ES-I3 (cell line): ENCODE data around the gene GABRE.
"Not testable (repeated sequence)": the region's sequence is repeated elsewhere in the genome, so short reads cannot be mapped to it uniquely, and the experiment has no call there.

Experiments used
- H3K36me3 ChIP-seq: 2 replicates; pipeline ENCODE4 v1.6.1; 2013; ENCODE audit warnings: mild to moderate bottlenecking, low read length, control low read depth, moderate library complexity; ENCODE audit not compliant: insufficient read depth
- H3K4me1 ChIP-seq: 2 replicates; pipeline ENCODE4 v1.6.1; 2013; ENCODE audit warnings: mild to moderate bottlenecking, control low read depth, low read length; ENCODE audit not compliant: insufficient read depth
- H3K9ac ChIP-seq: 2 replicates; pipeline ENCODE4 v1.6.1; 2013; ENCODE audit warnings: low read depth, mild to moderate bottlenecking, low read length, moderate library complexity
- H3K9me3 ChIP-seq: 2 replicates; pipeline ENCODE4 v1.6.1; 2013; ENCODE audit warnings: mild to moderate bottlenecking, low read length, moderate library complexity; ENCODE audit not compliant: control insufficient read depth, insufficient read depth

GABRE gene

GRCh38 chrX:151929126-151929525 is 45.4 kb downstream of the GABRE start:
- Histone ChIP-seq H3K36me3 (no peaks in the 10 kb centered on the region), H3K9me3 (no peaks in the 10 kb centered on the region), H3K4me1 (peaks cover 4% of the 10 kb centered on the region; the same call in 1 of the 2 replicates), H3K9ac (no peak overlapping the region)

- Histone ChIP-seq H3K36me3 (no peaks in the 10 kb centered on the region), H3K9me3 (no peaks in the 10 kb centered on the region), H3K9ac (no peak overlapping the region), H3K4me1 (peaks cover 4% of the 10 kb centered on the region; the same call in 1 of the 2 replicates)
Observed at GRCh38 chrX:151923648-151924047, 50.8 kb downstream of the GABRE start.

DNA sequence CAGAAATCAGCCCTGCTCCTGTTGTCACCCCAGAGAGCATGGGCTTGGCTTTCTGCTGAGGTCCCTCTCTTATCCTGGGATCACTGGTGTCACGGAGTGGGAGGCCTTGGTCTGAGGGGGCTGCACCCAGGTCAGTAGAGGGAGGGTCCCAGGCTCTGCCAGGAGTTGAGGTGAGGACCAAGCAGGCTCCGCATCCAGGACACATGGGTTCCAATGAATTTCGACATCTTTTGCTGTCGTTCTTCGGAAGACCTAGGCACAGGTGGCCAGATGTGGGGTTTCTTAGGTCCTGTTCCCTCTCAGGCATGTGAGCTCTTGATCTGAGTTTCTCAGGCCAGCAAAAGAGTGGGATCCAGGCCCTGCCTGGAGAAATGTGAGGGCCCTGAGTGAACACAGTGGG is 51.8 kb downstream of the GABRE start:
- Histone ChIP-seq H3K9ac (no peak overlapping the region), H3K9me3 (no peaks in the 10 kb centered on the region), H3K36me3 (no peaks in the 10 kb centered on the region), H3K4me1 (peaks cover 1% of the 10 kb centered on the region; the same call in 1 of the 2 replicates)

DNA sequence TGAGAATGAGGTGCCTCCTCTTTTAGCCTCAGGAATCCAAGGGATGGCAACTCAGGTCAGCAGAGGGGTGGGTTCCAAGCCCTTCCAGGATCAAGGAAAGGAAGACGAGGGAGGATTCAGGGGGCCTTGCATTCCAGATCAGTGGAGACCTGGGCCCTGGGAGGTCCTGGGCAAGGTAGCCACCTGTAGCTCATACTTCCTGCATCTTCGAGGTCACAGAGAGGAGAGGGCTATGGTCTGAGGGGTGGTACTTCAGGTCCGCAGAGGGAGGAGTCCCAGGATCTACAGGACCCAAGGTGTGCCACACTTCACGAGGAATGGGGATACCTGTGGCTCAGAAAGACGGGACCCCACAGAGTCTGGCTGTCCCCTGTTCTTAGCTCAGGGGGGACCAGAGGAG is 52.6 kb downstream of the GABRE start:
- Histone ChIP-seq H3K9ac (no peak overlapping the region), H3K4me1 (no peaks in the 10 kb centered on the region), H3K36me3 (no peaks in the 10 kb centered on the region), H3K9me3 (no peaks in the 10 kb centered on the region)

- H3K36me3 ChIP-seq: no peaks in the 10 kb centered on the region
- H3K4me1 ChIP-seq: no peaks in the 10 kb centered on the region
- H3K9ac ChIP-seq: no peak overlapping the region
- no peaks in the 10 kb centered on the region for H3K9me3 ChIP-seq
Observed at GRCh38 chrX:151921292-151921691, 53.2 kb downstream of the GABRE start.

DNA sequence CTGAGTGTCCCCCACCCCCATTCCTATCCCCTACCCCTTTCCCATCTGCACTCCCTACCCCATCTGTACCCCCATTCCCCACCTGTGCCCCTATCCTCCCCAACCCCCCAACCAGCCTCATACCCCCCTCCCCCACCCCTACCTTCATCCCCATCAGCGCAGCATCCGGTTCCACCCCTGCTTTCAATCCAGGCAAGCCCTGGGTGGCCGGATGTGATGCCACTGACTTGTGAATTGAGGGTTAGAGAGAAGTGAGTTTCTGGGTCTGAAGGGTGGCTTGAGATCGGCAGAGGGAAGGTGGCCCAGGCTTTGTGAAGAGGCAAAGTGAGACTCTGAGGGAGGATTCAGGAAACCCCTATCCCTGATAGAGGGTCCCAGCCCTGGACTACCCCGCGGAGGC is 53.9 kb downstream of the GABRE start:
- no peak overlapping the region for H3K9ac ChIP-seq
- H3K4me1 ChIP-seq: no peaks in the 10 kb centered on the region
- no peaks in the 10 kb centered on the region for H3K9me3 ChIP-seq

GRCh38 chrX:151920101-151920500 is 54.4 kb downstream of the GABRE start:
- Histone ChIP-seq H3K4me1 (no peaks in the 10 kb centered on the region), H3K36me3 (no peaks in the 10 kb centered on the region), H3K9ac (no peak overlapping the region), H3K9me3 (no peaks in the 10 kb centered on the region)

More for the DNA sequence above, 53.9 kb downstream of the GABRE start:
- no peaks in the 10 kb centered on the region for H3K36me3 ChIP-seq

- Histone ChIP-seq H3K4me1 (no peaks in the 10 kb centered on the region), H3K9me3 (no peaks in the 10 kb centered on the region), H3K9ac (no peak overlapping the region), H3K36me3 (no peaks in the 10 kb centered on the region)
Observed at GRCh38 chrX:151919610-151920009, 54.9 kb downstream of the GABRE start.

DNA sequence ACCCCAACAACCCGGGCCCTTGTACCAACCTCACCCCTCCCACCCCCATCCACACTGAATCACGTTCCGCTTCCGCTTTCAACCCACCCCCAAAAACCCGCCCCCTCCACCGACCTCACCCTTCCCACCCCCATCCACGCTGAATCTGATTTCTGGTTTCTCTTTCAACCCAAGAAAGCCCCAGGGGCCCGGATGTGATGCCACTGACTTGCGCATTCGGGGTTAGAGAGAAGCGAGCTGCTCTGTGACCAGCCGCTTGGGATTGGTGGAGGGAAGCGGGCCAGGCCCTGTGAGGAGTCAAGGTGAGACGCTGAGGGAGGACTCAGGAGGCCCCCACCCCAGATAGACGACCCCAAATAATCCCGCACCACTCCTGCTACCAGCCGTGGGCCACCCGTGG is 55.7 kb downstream of the GABRE start:
- not testable (repeated sequence) for H3K4me1 ChIP-seq, H3K9ac ChIP-seq, H3K36me3 ChIP-seq, H3K9me3 ChIP-seq

- Histone ChIP-seq H3K36me3 (no peaks in the 10 kb centered on the region), H3K9ac (no peak within 1 kb of the TSS), H3K9me3 (no peaks in the 10 kb centered on the region), H3K4me1 (no peaks in the 10 kb centered on the region)
Observed at GRCh38 chrX:151912780-151913179, 61.7 kb downstream of the GABRE start, which contains the start of gene MAGEA4. Gene MAGEA4, plus strand, starts transcription at chrX:151912889. Its CDS starts 10,776 bp downstream, at chrX:151923665.

- no peaks in the 10 kb centered on the region for H3K36me3 ChIP-seq
Observed at GRCh38 chrX:151912221-151912620, 62.3 kb downstream of the GABRE start.

DNA sequence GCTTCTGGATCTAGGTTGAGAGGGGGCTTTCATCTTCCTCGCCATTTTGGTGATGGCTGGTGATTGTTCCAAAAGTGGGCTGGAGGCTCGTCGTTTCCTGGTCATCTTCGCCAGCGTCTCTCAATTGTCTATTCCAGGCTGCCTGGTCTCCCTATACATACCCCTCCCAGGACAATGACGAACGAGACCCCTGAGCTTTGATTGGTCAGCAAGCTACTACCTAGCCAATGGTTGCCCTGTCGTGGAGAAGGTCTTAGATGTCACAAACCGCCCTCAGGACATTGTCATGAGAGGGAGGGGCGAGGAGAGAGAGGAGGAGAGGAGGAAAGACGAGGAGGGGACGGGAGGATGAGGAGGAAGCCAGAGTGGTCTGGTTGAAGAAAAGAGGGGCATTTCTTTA is 69.5 kb downstream of the GABRE start:
- Histone ChIP-seq H3K36me3 (no peaks in the 10 kb centered on the region), H3K9ac (no peak overlapping the region), H3K4me1 (no peaks in the 10 kb centered on the region), H3K9me3 (no peaks in the 10 kb centered on the region; the same call in 1 of the 2 replicates)

More at GRCh38 chrX:151912221-151912620, 62.3 kb downstream of the GABRE start:
- no peaks in the 10 kb centered on the region for H3K4me1 ChIP-seq
- no peak overlapping the region for H3K9ac ChIP-seq
- H3K9me3 ChIP-seq: no peaks in the 10 kb centered on the region
